Neural progenitor cell (in vitro differentiated cells): ENCODE results near the gene AADAC.

Experiments used
- EZH2 ChIP-seq: fragments of 200-600 bp; sonication (generic); IDR thresholded peaks from 2 replicates; pipeline ENCODE4 v1.6.1; 2017; ENCODE audit warnings: antibody characterized with exemption, mild to moderate bottlenecking, moderate library complexity
- EZH2phosphoT487 ChIP-seq: fragments of 200-600 bp; sonication (generic); IDR thresholded peaks from 2 replicates; pipeline ENCODE4 v1.6.1; 2017; ENCODE audit warnings: antibody characterized with exemption
- TF ChIP-seq, protein P1 (sequence below): fragments of 200-600 bp; sonication (generic); IDR thresholded peaks from 2 replicates; pipeline ENCODE4 v1.5.1; 2017; ENCODE audit warnings: antibody characterized with exemption, mild to moderate bottlenecking

DNA sequence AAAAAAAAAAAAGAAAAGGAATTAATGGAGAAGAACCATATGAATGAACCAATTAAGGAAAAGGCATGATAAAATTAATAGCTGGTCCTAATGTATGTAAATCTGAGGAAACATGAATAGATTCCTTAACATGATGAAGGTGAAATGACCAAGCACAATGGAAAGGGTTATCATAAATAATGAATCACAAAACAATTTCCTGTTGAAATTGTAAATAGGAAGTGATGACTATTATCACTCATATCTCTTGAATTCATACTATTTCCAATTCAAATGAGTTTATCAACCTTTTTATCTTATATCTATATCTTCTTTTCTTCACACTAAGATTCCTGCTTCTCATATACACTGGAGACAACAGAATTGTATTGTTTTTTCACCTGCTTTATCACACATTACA is 48.2 kb upstream of the AADAC start:
- TF ChIP-seq, protein P1, sequence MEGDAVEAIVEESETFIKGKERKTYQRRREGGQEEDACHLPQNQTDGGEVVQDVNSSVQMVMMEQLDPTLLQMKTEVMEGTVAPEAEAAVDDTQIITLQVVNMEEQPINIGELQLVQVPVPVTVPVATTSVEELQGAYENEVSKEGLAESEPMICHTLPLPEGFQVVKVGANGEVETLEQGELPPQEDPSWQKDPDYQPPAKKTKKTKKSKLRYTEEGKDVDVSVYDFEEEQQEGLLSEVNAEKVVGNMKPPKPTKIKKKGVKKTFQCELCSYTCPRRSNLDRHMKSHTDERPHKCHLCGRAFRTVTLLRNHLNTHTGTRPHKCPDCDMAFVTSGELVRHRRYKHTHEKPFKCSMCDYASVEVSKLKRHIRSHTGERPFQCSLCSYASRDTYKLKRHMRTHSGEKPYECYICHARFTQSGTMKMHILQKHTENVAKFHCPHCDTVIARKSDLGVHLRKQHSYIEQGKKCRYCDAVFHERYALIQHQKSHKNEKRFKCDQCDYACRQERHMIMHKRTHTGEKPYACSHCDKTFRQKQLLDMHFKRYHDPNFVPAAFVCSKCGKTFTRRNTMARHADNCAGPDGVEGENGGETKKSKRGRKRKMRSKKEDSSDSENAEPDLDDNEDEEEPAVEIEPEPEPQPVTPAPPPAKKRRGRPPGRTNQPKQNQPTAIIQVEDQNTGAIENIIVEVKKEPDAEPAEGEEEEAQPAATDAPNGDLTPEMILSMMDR: no peak
- TF ChIP-seq EZH2: no peak
- TF ChIP-seq EZH2phosphoT487: no peak
